ENCODE data around the gene CABLES2. TPM values are rescaled to one million over a fixed set of nuclear protein-coding genes. Genes with fewer than 3 reads are reported as not detected.

CABLES2 gene
- total and polyA plus RNA-seq, 10 of the 15 experiments (the other 5 are each of a cell fraction or from before 2014, with no cell fraction given): 2.2 to 14.9 (median 5.3) TPM

GRCh38 chr20:62387933-62388635 lies 19.0 kb downstream of the CABLES2 start:
- H3K79me2 ChIP-seq (ENCODE audit: control insufficient read depth, insufficient read depth, low read length): peaks cover 48% of the 10 kb centered on the region
- ChIA-PET SMC1A (ENCODE audit: uncharacterized antibody, unreplicated experiment) (no interaction called here), RAD21 (ENCODE audit: unreplicated experiment) (no interaction called here), CTCF (interaction anchor here (0.8 kb wide), 1 partner anchor 22 kb away, joined by 3 read pairs; no protein-coding TSS in a partner anchor), POLR2A (no interaction called here)
- H3K9me3 ChIP-seq (replicated peaks; ENCODE audit: control insufficient read depth, insufficient read depth, low read length): no peaks in the 10 kb centered on the region
- H3K4me1 ChIP-seq (ENCODE audit: control insufficient read depth, insufficient read depth, low read length): peaks cover 4% of the 10 kb centered on the region
- no TSS peak for BruUV-seq (replicated peaks)
- DNase-seq (ENCODE audit: low read depth, low spot score) (no peak), ATAC-seq (no peak), FAIRE-seq (no peak)
- no peaks in the 10 kb centered on the region for H4K20me1 ChIP-seq (ENCODE audit: control insufficient read depth, insufficient read depth)
- H3K27ac ChIP-seq (ENCODE audit: control insufficient read depth, insufficient read depth): peak overlapping the region; percentile 93
- TF ChIP-seq ZNF217 (IDR thresholded peaks at IDR 0.05): no peak
- H3K4me3 ChIP-seq: peak overlapping the region; percentile 100
- WGBS (ENCODE audit: insufficient coverage, insufficient replicate concordance, low lambda C conversion rate, missing lambda C conversion rate): 50% methylated on average over 18 of the region's 20 CpGs
- H3K4me2 ChIP-seq (ENCODE audit: control insufficient read depth, insufficient read depth): peak overlapping the region; percentile 76
- in situ Hi-C loops (cut with MboI): loop anchor here (25.0 kb wide), 1 partner anchor 376 kb away; no protein-coding TSS in a partner anchor
- H3K9ac ChIP-seq (ENCODE audit: control insufficient read depth, insufficient read depth, low read length): peak overlapping the region; percentile 99
- no peak overlapping the region for H2AFZ ChIP-seq (ENCODE audit: control insufficient read depth, low read depth, low read length)
- intact Hi-C loops (cut with micrococcal nuclease; ENCODE audit: unreplicated experiment): loop anchor here (1.0 to 10.0 kb wide), 5 partner anchors 86 to 373 kb away; partner anchors contain the start of genes ADRM1, LSM14B and MTG2
- H3K36me3 ChIP-seq (ENCODE audit: control insufficient read depth in 2 of 2, insufficient read depth in 2 of 2, low read length in 1 of 2): peaks cover 9 to 13% of the 10 kb centered on the region in 2 experiments
- no peaks in the 10 kb centered on the region for H3K27me3 ChIP-seq (replicated peaks in 1 of 2; ENCODE audit: control insufficient read depth in 2 of 2, insufficient read depth in 2 of 2, low read length in 1 of 2)

- peaks cover 4% of the 10 kb centered on the region for H3K4me1 ChIP-seq (ENCODE audit: control insufficient read depth, insufficient read depth, low read length)
- H3K27ac ChIP-seq (ENCODE audit: control insufficient read depth, insufficient read depth): peak overlapping the region; percentile 93
- WGBS (ENCODE audit: insufficient coverage, insufficient replicate concordance, low lambda C conversion rate, missing lambda C conversion rate): 0% methylated on average over 33 of the region's 47 CpGs
- peak overlapping the region; percentile 76 for H3K4me2 ChIP-seq (ENCODE audit: control insufficient read depth, insufficient read depth)
- in situ Hi-C loops (cut with MboI): loop anchor here (25.0 kb wide), 1 partner anchor 375 kb away; no protein-coding TSS in a partner anchor
- TF ChIP-seq HDGF (IDR thresholded peaks at IDR 0.05) (peak; percentile 45; the same call in 1 of the 2 replicates), POLR2A (IDR thresholded peaks at IDR 0.05; ENCODE audit: low read depth, low read length) (peak; percentile 2; the same call in 1 of the 2 replicates), BHLHE40 (IDR thresholded peaks at IDR 0.05; ENCODE audit: borderline replicate concordance in 1 of 2, low read depth in 2 of 2, low read length in 1 of 2) (0 out of 4 replicates have a peak, but pooled peaks of 1 of the 2 experiments have one; percentile 0), RUNX3 (IDR thresholded peaks at IDR 0.05; ENCODE audit: low read length) (0 out of 2 replicates have a peak, but pooled peaks have one; percentile 4), JUNB (IDR thresholded peaks at IDR 0.05) (no peak), NFIC (IDR thresholded peaks at IDR 0.05; ENCODE audit: low read depth, low read length) (no peak), POLR2AphosphoS5 (IDR thresholded peaks at IDR 0.05; ENCODE audit: low read length) (peak; percentile 36; the same call in 1 of the 2 replicates)
- intact Hi-C loops (cut with micrococcal nuclease; ENCODE audit: unreplicated experiment): loop anchor here (1.0 to 10.0 kb wide), 5 partner anchors 85 to 373 kb away; partner anchors contain the start of genes ADRM1, LSM14B and MTG2
- TSS peak; percentile 84 for BruUV-seq (replicated peaks)
- H3K9me3 ChIP-seq (replicated peaks; ENCODE audit: control insufficient read depth, insufficient read depth, low read length): no peaks in the 10 kb centered on the region
- CTCF ChIA-PET: interaction anchor here (1.1 kb wide), 1 partner anchor 87 kb away, joined by 3 read pairs; no protein-coding TSS in a partner anchor
- H3K9ac ChIP-seq (ENCODE audit: control insufficient read depth, insufficient read depth, low read length): peak overlapping the region; percentile 99
- FAIRE-seq (peak; percentile 62), DNase-seq (ENCODE audit: low read depth, low spot score) (no peak), ATAC-seq (no peak; the same call in 2 of the 3 replicates)
- peak overlapping the region; percentile 100 for H3K4me3 ChIP-seq
- H2AFZ ChIP-seq (ENCODE audit: control insufficient read depth, low read depth, low read length): no peak overlapping the region
- SMC1A ChIA-PET (ENCODE audit: uncharacterized antibody, unreplicated experiment): interaction anchor here (1.0 kb wide), 1 partner anchor 80 kb away, joined by 3 read pairs; no protein-coding TSS in a partner anchor
- no peaks in the 10 kb centered on the region for H3K27me3 ChIP-seq (replicated peaks in 1 of 2; ENCODE audit: control insufficient read depth in 2 of 2, insufficient read depth in 2 of 2, low read length in 1 of 2)
- peaks cover 9 to 12% of the 10 kb centered on the region in 2 experiments for H3K36me3 ChIP-seq (ENCODE audit: control insufficient read depth in 2 of 2, insufficient read depth in 2 of 2, low read length in 1 of 2)
- RAD21 ChIA-PET (ENCODE audit: unreplicated experiment): interaction anchor here (0.6 to 0.7 kb wide), 2 partner anchors 9 to 417 kb away, joined by 3 to 4 read pairs; partner anchors contain the start of gene OGFR
- POLR2A ChIA-PET: interaction anchor here (0.6 to 1.0 kb wide), 3 partner anchors 22 to 885 kb away, joined by 4 to 5 read pairs (median 5); partner anchors contain the start of gene ARFGAP1
- peaks cover 48% of the 10 kb centered on the region for H3K79me2 ChIP-seq (ENCODE audit: control insufficient read depth, insufficient read depth, low read length)
- H4K20me1 ChIP-seq (ENCODE audit: control insufficient read depth, insufficient read depth): no peaks in the 10 kb centered on the region
These were observed 19.7 kb downstream of the CABLES2 start for GRCh38 chr20:62387219-62387913.
